GM12864 (cell line): Measurements from ENCODE around the gene RIC8B.

Experiments
- DNase-seq: peaks from one replicate; pipeline ENCODE4 v3.0.0-alpha.2; 2011; ENCODE audit warnings: low read depth
- H3K4me3 ChIP-seq: 2 replicates; pipeline ENCODE4 v1.5.1; 2011; ENCODE audit warnings: mild to moderate bottlenecking, low read depth, low read length, control low read depth
- CTCF ChIP-seq: IDR thresholded peaks from 2 replicates; pipeline ENCODE4 v1.5.1; 2011; ENCODE audit warnings: low read depth, mild to moderate bottlenecking, moderate library complexity, low read length, control low read depth, inconsistent platforms; ENCODE audit errors: missing control alignments

Gene RIC8B

GRCh38 chr12:106739318-106739717, 35.2 kb upstream of the RIC8B start:
- H3K4me3 ChIP-seq = no peak overlapping the region
- no peak for TF ChIP-seq CTCF
- DNase-seq = no peak

- no peak overlapping the region for H3K4me3 ChIP-seq
- no peak for DNase-seq
- no peak for TF ChIP-seq CTCF
Observed at GRCh38 chr12:106739815-106740530, 34.5 kb upstream of the RIC8B start.

GRCh38 chr12:106740818-106741217, 33.7 kb upstream of the RIC8B start:
- no peak overlapping the region for H3K4me3 ChIP-seq
- DNase-seq = no peak
- TF ChIP-seq CTCF = no peak

- no peak overlapping the region for H3K4me3 ChIP-seq
- no peak for TF ChIP-seq CTCF
- DNase-seq = no peak
Observed at GRCh38 chr12:106741247-106741646, 33.2 kb upstream of the RIC8B start.

GRCh38 chr12:106743270-106743988, 31.1 kb upstream of the RIC8B start:
- TF ChIP-seq CTCF = no peak
- no peak for DNase-seq
- H3K4me3 ChIP-seq = no peak overlapping the region

- DNase-seq = no peak
- no peak overlapping the region for H3K4me3 ChIP-seq
- TF ChIP-seq CTCF = no peak
Observed at GRCh38 chr12:106744600-106744999, 29.9 kb upstream of the RIC8B start.
